Fibroblast of the aortic adventitia (primary cell): ENCODE measurements around the gene PIEZO1. TPM values are rescaled to one million over a fixed set of nuclear protein-coding genes. Genes with fewer than 3 reads are reported as not detected.
"Not testable (repeated sequence)": the region's sequence is repeated elsewhere in the genome, so short reads cannot be mapped to it uniquely, and the experiment has no call there.

Source experiments
- DNase-seq: peaks from one replicate; pipeline ENCODE4 v3.0.0-alpha.2; 2010; ENCODE audit warnings: low read depth
- H3K4me3 ChIP-seq: 2 replicates; pipeline ENCODE4 v1.5.1; 2011; ENCODE audit warnings: low read depth, mild to moderate bottlenecking, control low read depth, low read length, moderate library complexity
- total RNA-seq: library from RNA; depleted of rRNA; stranded (reverse); fragments of >200 nt; gene quantifications from 2 replicates; pipeline ENCODE4 v1.2.3, GENCODE V29; 2012; ENCODE audit warnings: low replicate concordance
- TF ChIP-seq, protein P1 (sequence below): IDR thresholded peaks from 2 replicates; pipeline ENCODE4 v1.5.1; 2011; ENCODE audit warnings: mild to moderate bottlenecking, low read length, control low read depth, inconsistent platforms; ENCODE audit not compliant: insufficient read depth

The PIEZO1 gene
- total RNA-seq, 1 donor = 143 TPM

DNA sequence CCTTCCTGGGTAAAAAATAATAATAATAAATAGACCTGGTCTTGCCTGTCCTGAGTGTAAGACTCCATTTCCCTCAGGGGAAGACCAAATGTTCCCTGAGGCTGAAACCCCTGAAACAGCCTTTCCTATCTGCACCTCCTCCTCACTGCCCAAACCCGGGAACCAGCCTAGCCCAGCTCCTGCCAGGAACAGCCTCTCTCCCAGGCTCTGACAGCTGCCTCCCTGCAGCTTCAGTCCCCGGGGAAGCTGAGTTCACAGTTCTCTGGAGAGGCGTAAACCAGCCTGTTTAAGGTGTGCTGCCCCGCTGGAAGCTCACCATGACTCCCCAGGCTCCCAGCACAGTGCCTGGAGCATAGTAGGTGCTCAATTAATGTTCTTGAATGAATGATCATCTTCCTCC is 11.3 kb upstream of the PIEZO1 start:
- H3K4me3 ChIP-seq = no peak overlapping the region
- TF ChIP-seq, protein P1, sequence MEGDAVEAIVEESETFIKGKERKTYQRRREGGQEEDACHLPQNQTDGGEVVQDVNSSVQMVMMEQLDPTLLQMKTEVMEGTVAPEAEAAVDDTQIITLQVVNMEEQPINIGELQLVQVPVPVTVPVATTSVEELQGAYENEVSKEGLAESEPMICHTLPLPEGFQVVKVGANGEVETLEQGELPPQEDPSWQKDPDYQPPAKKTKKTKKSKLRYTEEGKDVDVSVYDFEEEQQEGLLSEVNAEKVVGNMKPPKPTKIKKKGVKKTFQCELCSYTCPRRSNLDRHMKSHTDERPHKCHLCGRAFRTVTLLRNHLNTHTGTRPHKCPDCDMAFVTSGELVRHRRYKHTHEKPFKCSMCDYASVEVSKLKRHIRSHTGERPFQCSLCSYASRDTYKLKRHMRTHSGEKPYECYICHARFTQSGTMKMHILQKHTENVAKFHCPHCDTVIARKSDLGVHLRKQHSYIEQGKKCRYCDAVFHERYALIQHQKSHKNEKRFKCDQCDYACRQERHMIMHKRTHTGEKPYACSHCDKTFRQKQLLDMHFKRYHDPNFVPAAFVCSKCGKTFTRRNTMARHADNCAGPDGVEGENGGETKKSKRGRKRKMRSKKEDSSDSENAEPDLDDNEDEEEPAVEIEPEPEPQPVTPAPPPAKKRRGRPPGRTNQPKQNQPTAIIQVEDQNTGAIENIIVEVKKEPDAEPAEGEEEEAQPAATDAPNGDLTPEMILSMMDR = no peak
- DNase-seq = no peak

DNA sequence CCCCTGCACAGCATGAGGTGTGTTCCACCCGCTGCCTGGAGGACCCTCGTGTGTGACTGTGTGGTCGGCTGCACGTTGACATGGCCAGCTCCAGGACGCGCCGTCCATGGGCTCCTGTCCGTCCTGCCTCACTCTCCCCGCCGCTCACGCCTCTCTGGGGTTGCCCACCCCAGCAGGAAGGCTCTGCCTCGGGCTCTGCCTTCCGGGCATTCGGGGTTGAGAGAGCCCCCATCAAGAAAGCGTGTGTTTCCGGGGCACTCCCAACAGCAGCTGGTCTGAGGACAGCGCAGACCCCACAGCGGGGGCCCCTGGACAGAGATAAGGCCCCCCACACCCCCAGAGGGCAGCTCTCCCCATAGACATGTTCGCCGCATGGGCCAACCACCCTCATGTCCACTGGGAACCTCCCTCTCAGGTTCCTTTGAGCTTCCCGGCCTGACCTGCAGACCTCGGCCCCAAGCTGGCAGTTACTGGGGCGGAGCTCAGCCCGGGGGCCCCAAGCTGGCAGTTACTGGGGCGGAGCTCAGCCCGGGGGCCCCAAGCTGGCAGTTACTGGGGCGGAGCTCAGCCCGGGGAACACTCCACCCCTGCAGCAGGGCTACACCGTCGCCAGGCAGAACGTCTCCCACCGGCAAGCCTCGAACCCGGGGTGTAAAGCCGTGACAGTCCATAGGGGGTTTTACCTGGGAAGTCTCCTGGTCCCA is 8.4 kb upstream of the PIEZO1 start:
- no peak overlapping the region for H3K4me3 ChIP-seq
- TF ChIP-seq, protein P1 = no peak
- DNase-seq = no peak

DNA sequence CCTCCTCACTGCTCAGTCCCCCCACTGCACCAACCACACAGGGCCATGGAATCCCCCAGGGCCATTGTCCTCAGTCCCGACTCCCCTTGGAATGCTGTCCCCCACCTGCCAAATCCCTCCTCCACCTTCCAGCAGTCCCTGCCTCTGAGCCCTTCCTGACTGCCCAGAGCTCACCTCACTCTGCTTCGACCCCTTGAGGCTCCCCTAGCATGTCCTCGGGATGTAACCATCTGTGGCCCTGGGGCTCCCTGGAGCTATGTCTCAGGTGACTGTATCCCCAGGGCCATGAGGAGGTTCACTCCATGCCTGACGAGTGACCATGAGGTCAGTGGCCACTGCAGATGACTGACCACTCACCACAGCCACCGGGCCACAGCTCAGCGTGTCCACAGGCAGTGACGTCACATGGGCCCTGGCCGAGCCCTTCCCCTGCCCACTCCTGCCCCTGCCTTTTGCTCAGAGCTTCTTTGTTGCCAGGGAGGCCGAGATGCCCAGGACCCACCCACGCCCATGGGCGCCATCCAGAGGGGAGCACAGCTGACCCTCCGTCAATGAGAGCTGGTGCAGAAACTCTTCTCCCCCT is 7.7 kb upstream of the PIEZO1 start:
- DNase-seq = no peak
- TF ChIP-seq, protein P1 = no peak
- no peak overlapping the region for H3K4me3 ChIP-seq

DNA sequence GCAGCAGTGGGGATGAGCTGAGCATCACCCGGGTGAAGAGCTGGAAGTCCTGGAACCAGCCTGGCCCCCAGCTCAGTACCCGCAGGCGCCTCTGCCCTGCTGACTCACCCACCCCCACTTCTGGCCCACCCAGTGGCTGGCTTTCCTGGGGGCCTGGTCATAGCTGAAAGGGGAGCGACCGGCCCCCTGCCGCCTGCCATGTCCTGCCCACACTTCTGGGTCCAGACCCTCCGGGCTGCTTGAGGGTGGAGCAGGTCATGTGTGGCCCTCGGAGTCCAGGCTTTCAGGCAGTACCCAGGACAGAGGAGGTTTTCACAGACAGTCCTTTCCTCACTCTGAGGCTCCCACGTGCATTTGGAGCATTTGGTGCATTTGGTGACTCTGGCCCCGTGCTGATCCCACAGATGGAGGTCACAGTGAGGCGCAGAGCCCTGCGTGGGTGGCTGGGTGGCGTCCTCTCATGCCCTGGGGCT is 7.1 kb upstream of the PIEZO1 start:
- H3K4me3 ChIP-seq = no peak overlapping the region
- TF ChIP-seq, protein P1 = no peak
- no peak for DNase-seq

DNA sequence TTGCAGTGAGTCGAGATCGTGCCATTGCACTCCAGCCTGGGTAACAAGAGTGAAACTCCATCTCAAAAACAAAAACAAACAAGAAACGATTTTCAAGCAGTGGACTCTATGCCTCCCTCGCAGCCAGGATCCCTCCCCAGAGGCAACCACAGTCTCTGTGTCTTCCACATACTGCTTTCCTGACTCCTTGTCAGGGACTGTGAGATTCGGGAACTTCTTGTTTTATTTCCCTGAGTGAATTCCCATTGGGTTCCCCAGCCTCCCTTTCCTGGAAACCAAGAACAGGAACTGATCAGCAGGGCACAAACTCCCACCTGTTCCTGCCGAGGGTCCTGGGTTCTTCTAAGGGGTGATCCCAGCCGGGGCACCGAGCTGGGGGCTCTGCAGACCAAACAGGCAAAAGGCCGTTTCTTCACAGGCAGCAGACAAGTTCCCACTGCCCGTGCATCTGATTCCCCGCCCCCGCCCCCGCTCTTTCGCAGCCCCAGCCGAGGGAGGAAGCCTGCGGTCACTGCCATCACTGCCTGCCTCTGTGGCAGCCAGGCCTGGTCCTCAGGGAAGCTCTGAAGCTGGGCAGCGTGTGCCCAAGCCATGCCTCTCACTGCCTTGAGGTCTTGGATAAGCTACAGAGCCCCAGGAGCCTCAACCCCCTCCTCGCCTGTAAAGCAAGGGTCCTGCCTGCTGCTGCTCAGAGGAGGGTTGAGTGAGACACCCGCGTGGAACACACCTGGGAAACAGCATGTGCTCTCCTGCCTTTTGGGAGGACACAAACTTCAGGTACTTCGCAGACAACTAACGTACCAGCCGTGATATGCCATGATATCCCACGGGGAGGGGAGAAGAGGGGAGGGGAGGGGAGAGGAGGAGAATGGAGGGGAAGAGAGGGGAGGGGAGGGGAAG is 5.5 kb upstream of the PIEZO1 start:
- no peak for DNase-seq
- TF ChIP-seq, protein P1 = no peak
- no peak overlapping the region for H3K4me3 ChIP-seq

DNA sequence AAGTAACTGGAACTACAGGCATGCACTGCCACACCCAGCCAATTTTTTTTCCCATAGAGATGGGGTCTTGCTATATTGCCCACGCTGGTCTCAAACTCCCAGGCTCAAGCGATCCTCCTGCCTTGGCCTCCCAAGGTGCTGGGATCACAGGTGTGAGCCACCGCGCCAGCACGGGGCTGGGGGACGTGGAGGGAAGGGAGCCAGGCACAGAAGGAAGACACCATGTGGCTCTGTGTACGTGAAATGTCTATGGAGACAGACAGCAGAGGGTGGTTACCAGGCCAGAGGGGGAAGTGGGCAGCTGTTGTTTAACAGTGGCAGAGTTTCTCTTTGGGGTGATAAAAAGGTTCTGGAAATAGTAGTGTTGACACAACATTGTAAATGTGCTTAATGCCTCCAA is 4.6 kb upstream of the PIEZO1 start:
- H3K4me3 ChIP-seq = no peak overlapping the region
- TF ChIP-seq, protein P1 = no peak
- no peak for DNase-seq

DNA sequence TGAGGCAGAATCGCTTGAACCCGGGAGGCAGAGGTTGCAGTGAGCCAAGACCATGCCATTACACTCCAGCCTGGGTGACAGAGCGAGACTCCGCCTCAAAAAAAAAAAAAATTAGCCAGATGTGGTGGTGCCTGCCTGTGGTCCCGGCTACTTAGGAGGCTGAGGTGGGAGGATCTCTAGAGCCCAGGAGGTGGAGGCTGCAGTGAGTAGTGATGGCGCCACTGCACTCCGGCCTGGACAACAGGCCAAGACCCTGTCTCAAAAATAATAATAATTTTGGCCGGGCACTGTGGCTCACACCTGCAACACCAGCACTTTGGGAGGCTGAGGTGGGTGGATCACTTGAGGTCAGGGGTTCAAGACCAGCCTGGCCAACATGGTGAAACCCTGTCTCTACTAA is 3.7 kb upstream of the PIEZO1 start:
- H3K4me3 ChIP-seq, DNase-seq: not testable (repeated sequence)
